Urothelium cell line (cell line): ENCODE data around the gene B4GALT2.

Experiments
- DNase-seq: peaks from one replicate; pipeline ENCODE4 v3.0.0; 2011; ENCODE audit warnings: low spot score, mixed read lengths
- FAIRE-seq: peaks from 2 replicates; lab custom pipeline; 2011; peaks lifted over from hg19 to GRCh38; lab: Jason Lieb, UNC

Gene B4GALT2

GRCh38 chr1:43969416-43969745 is 9.6 kb upstream of the B4GALT2 start:
- FAIRE-seq (no peak), DNase-seq (no peak)

- peak; percentile 100 for DNase-seq
- FAIRE-seq, result peak; percentile 98
These were observed 9.1 kb upstream of the B4GALT2 start, which contains the start of gene DPH2 for GRCh38 chr1:43969746-43970466. DPH2 (plus strand) TSS chr1:43970010; CDS start chr1:43970176, 166 bp downstream.

- FAIRE-seq (peak; percentile 32), DNase-seq (no peak)
These were observed 8.5 kb upstream of the B4GALT2 start for GRCh38 chr1:43970502-43970901.

- no peak for DNase-seq
- FAIRE-seq, result no peak
These were observed 8.1 kb upstream of the B4GALT2 start for GRCh38 chr1:43970911-43971310.

- no peak for FAIRE-seq
- DNase-seq, result no peak
These were observed 7.6 kb upstream of the B4GALT2 start for GRCh38 chr1:43971336-43971980.

GRCh38 chr1:43973981-43974442 is 5.0 kb upstream of the B4GALT2 start:
- FAIRE-seq (no peak), DNase-seq (no peak)

GRCh38 chr1:43974443-43975248 is 4.4 kb upstream of the B4GALT2 start, which contains the start of gene ATP6V0B:
ATP6V0B (plus strand) TSS chr1:43974960; CDS start chr1:43975041, 81 bp downstream.
- FAIRE-seq, result peak; percentile 99
- peak; percentile 99 for DNase-seq

GRCh38 chr1:43975249-43975961 is 3.6 kb upstream of the B4GALT2 start:
- DNase-seq, result no peak
- FAIRE-seq, result peak; percentile 27

- no peak for DNase-seq
These were observed 3.0 kb upstream of the B4GALT2 start for GRCh38 chr1:43976045-43976444.

GRCh38 chr1:43976890-43977289 is 2.1 kb upstream of the B4GALT2 start:
- no peak for DNase-seq

More at GRCh38 chr1:43976045-43976444, 3.0 kb upstream of the B4GALT2 start:
- no peak for FAIRE-seq

GRCh38 chr1:43977376-43978263 is 1.4 kb upstream of the B4GALT2 start:
- peak; percentile 62 for FAIRE-seq
- DNase-seq, result no peak

More at GRCh38 chr1:43976890-43977289, 2.1 kb upstream of the B4GALT2 start:
- no peak for FAIRE-seq

- FAIRE-seq (no peak), DNase-seq (no peak)
These were observed 803 bp upstream of the B4GALT2 start for GRCh38 chr1:43978264-43978550.

GRCh38 chr1:43979261-43979527 is 184 bp downstream of the B4GALT2 start:
- FAIRE-seq (no peak), DNase-seq (no peak)

- DNase-seq (peak; percentile 65), FAIRE-seq (peak; percentile 82)
These were observed 681 bp downstream of the B4GALT2 start for GRCh38 chr1:43979528-43980254.

- FAIRE-seq (peak; percentile 96), DNase-seq (no peak)
These were observed 1.5 kb downstream of the B4GALT2 start for GRCh38 chr1:43980255-43981134.

- FAIRE-seq, result no peak
- DNase-seq, result no peak
These were observed 2.1 kb downstream of the B4GALT2 start for GRCh38 chr1:43981135-43981491.

- peak; percentile 81 for FAIRE-seq
- no peak for DNase-seq
These were observed 2.6 kb downstream of the B4GALT2 start for GRCh38 chr1:43981636-43982035.

- FAIRE-seq (no peak), DNase-seq (no peak)
These were observed 3.2 kb downstream of the B4GALT2 start for GRCh38 chr1:43982241-43982640.

- FAIRE-seq, result no peak
- DNase-seq, result no peak
These were observed 3.8 kb downstream of the B4GALT2 start for GRCh38 chr1:43982808-43983207.
